ENCODE measurements around the gene PARP4. TPM values are rescaled to one million over a fixed set of nuclear protein-coding genes. Genes with fewer than 3 reads are reported as not detected.

PARP4 gene
- total and polyA plus RNA-seq, 2 of the 4 experiments (the other 2 are of a cell fraction): 31.7 to 50.2 TPM

GRCh38 chr13:24491845-24492244, 20.7 kb downstream of the PARP4 start:
- H3K23ac ChIP-seq (ENCODE audit: low read depth, low read length): no peak overlapping the region
- H3K9me3 ChIP-seq (ENCODE audit: control insufficient read depth, insufficient read depth, low read length): no peaks in the 10 kb centered on the region
- no peak overlapping the region for H3K4ac ChIP-seq (ENCODE audit: low read depth, low read length)
- no TSS peak for BruUV-seq (replicated peaks)
- no peaks in the 10 kb centered on the region for H3K4me1 ChIP-seq (ENCODE audit: control insufficient read depth, insufficient read depth, low read length)
- ChIA-PET POLR2A (ENCODE audit: unreplicated experiment) (no interaction called here), CTCF (no interaction called here)
- no peak overlapping the region for H2BK120ac ChIP-seq (ENCODE audit: low read depth, low read length)
- H2BK5ac ChIP-seq (ENCODE audit: low read depth, low read length, poor library complexity, severe bottlenecking): no peak overlapping the region
- H3K4me3 ChIP-seq (ENCODE audit: insufficient read depth, low read depth, low read length): no peak overlapping the region
- H3K27me3 ChIP-seq (ENCODE audit: control insufficient read depth, insufficient read depth, low read length): no peaks in the 10 kb centered on the region
- no peak overlapping the region for H3K14ac ChIP-seq (replicated peaks; ENCODE audit: low read depth, low read length)
- no peak overlapping the region for H3K56ac ChIP-seq (ENCODE audit: extremely low read depth, insufficient read depth, low read length)
- no peak overlapping the region for H4K8ac ChIP-seq (ENCODE audit: low read depth in 2 of 2, low read length in 2 of 2)
- no peak overlapping the region for H2AK5ac ChIP-seq (ENCODE audit: low read depth, low read length)
- peaks cover 51% of the 10 kb centered on the region for H3K36me3 ChIP-seq (ENCODE audit: control insufficient read depth, insufficient read depth, low read length)
- dilution Hi-C loops (cut with HindIII; ENCODE audit: low sequenced_read_pairs, unreplicated experiment) (no loop called here), intact Hi-C loops (cut with micrococcal nuclease) (no loop called here), in situ Hi-C loops (cut with MboI; ENCODE audit: low sequenced_read_pairs) (no loop called here)
- H3K18ac ChIP-seq (ENCODE audit: low read depth, low read length): no peak overlapping the region
- no peak overlapping the region for H2AFZ ChIP-seq (replicated peaks; ENCODE audit: low read length, poor library complexity)
- no peak overlapping the region for H3K27ac ChIP-seq (ENCODE audit: insufficient read depth, low read length)
- no peak overlapping the region for H2AK9ac ChIP-seq (replicated peaks; ENCODE audit: low read depth, low read length, poor library complexity)
- H4K91ac ChIP-seq (ENCODE audit: insufficient read depth, low read depth, low read length): no peak overlapping the region
- no peak for TF ChIP-seq RCOR1 (IDR thresholded peaks at IDR 0.05; ENCODE audit: insufficient replicate concordance, low read length)
- TF ChIP-seq, protein P1, sequence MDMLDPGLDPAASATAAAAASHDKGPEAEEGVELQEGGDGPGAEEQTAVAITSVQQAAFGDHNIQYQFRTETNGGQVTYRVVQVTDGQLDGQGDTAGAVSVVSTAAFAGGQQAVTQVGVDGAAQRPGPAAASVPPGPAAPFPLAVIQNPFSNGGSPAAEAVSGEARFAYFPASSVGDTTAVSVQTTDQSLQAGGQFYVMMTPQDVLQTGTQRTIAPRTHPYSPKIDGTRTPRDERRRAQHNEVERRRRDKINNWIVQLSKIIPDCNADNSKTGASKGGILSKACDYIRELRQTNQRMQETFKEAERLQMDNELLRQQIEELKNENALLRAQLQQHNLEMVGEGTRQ (IDR thresholded peaks at IDR 0.05; ENCODE audit: low read depth, low read length): no peak
- TF ChIP-seq BHLHE40 (IDR thresholded peaks at IDR 0.05; ENCODE audit: low read depth, low read length): no peak
- TF ChIP-seq POLR2A (IDR thresholded peaks at IDR 0.05; ENCODE audit: low read depth, low read length): no peak
- no peak for TF ChIP-seq RAD21 (IDR thresholded peaks at IDR 0.05; ENCODE audit: low read length)
- TF ChIP-seq ELK1 (IDR thresholded peaks at IDR 0.05; ENCODE audit: borderline replicate concordance, low read depth, low read length): no peak
- no peak for TF ChIP-seq MXI1 (IDR thresholded peaks at IDR 0.05; ENCODE audit: borderline replicate concordance, low read depth, low read length)
- TF ChIP-seq CTCF (conservative IDR thresholded peaks at IDR 0.05; ENCODE audit: low read depth, low read length): no peak
- TF ChIP-seq NFE2L2 (IDR thresholded peaks at IDR 0.05; ENCODE audit: low read depth, low read length): no peak
- no peak for TF ChIP-seq RFX5 (IDR thresholded peaks at IDR 0.05; ENCODE audit: low read depth, low read length)
- no peak for TF ChIP-seq MAZ (IDR thresholded peaks at IDR 0.05; ENCODE audit: borderline replicate concordance, low read depth, low read length)
- TF ChIP-seq CEBPB (IDR thresholded peaks at IDR 0.05; ENCODE audit: low read depth, low read length): no peak
- no peak for TF ChIP-seq FOS (IDR thresholded peaks at IDR 0.05; ENCODE audit: low read depth, low read length)
- no peak for TF ChIP-seq CHD1 (IDR thresholded peaks at IDR 0.05; ENCODE audit: low read depth, low read length)
- no peak for TF ChIP-seq SMC3 (IDR thresholded peaks at IDR 0.05; ENCODE audit: low read depth, low read length)
- no peak for TF ChIP-seq MAFK (IDR thresholded peaks at IDR 0.05; ENCODE audit: low read depth, low read length)
- H3K4me2 ChIP-seq (ENCODE audit: low read depth, low read length): no peak overlapping the region
- no peaks in the 10 kb centered on the region for H4K20me1 ChIP-seq (ENCODE audit: insufficient read depth, low read length)
- H3K79me1 ChIP-seq (ENCODE audit: low read depth in 1 of 2, low read length in 2 of 2): peaks cover 0 to 4% of the 10 kb centered on the region in 2 experiments; a peak in 1 of 4 replicates
- no peak overlapping the region for H4K5ac ChIP-seq (ENCODE audit: low read depth, low read length)
- ATAC-seq (ENCODE audit: low read depth): no peak
- H2BK20ac ChIP-seq (ENCODE audit: low read depth, low read length): no peak overlapping the region
- 86% methylated on average over 4 of the region's 7 CpGs; no CpG with 5 or more reads in 1 of the 2 experiments for WGBS, 2 experiments (ENCODE audit: extremely low coverage in 2 of 2, insufficient read length in 1 of 2)
- no peak overlapping the region for H2BK15ac ChIP-seq (ENCODE audit: low read depth, low read length)
- no peaks in the 10 kb centered on the region for H3K9me1 ChIP-seq (ENCODE audit: insufficient read depth, low read length)
- no peak for DNase-seq
- no peak overlapping the region for H3K9ac ChIP-seq (ENCODE audit: low read depth, low read length)

All from IMR-90 (cell line).